GM12891 (cell line): ENCODE results near the gene PAQR3.

Experiments
- PAX5 ChIP-seq: IDR thresholded peaks from 2 replicates; pipeline ENCODE4 v1.6.1; 2011; ENCODE audit warnings: low read length, moderate library complexity, mild to moderate bottlenecking; ENCODE audit not compliant: insufficient read depth, severe bottlenecking
- POLR2A ChIP-seq: IDR thresholded peaks from 2 replicates; pipeline ENCODE4 v1.6.1; 2011; ENCODE audit warnings: low read depth, low read length, control low read depth
- POLR2AphosphoS5 ChIP-seq: IDR thresholded peaks from 2 replicates; pipeline ENCODE4 v1.6.1; 2011; ENCODE audit warnings: low read depth, low read length, control low read depth
- POU2F2 ChIP-seq: IDR thresholded peaks from 2 replicates; pipeline ENCODE4 v1.6.1; 2011; ENCODE audit warnings: low read depth, mild to moderate bottlenecking, control low read depth, low read length, moderate library complexity
- SPI1 ChIP-seq: IDR thresholded peaks from 2 replicates; pipeline ENCODE4 v1.6.1; 2011; ENCODE audit warnings: low read depth, low read length, control low read depth
- TAF1 ChIP-seq: IDR thresholded peaks from 2 replicates; pipeline ENCODE4 v1.6.1; 2011; ENCODE audit warnings: low read depth, low read length, control low read depth

DNA sequence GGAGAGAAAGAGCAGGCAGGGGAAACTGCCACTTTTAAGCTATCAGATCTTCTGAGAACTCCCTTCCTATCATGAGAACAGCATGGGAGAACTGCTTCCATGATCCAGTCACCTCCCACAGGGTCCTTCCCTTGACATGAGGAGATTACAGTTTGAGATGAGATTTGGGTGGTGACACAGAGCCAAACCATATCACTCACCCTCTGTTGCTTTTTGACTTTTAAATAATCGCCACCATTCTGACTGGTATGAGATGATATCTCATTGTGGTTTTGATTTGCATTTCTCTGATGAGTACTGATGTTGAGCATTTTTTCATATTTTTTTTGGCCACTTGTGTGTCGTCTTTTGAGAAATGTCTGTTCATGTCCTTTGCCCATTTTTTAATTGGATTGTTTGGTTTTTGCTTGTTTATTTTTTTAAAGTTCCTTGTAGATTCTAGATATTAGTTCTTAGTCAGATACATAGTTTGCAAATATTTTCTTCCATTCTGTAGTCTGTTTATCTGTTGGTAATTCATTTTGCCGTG lies 6.5 kb upstream of the PAQR3 start:
- no peak for TF ChIP-seq POLR2A
- TF ChIP-seq SPI1, result no peak
- no peak for TF ChIP-seq POLR2AphosphoS5
- TF ChIP-seq TAF1, result no peak
- no peak for TF ChIP-seq PAX5
- no peak for TF ChIP-seq POU2F2
